Ishikawa (cell line): ENCODE results near the gene ABHD18.

Experiments used
- CEBPB ChIP-seq: IDR thresholded peaks from 2 replicates; pipeline ENCODE4 v1.6.1; 2012
- CREB1 ChIP-seq: IDR thresholded peaks from 2 replicates; pipeline ENCODE4 v1.6.1; 2012; ENCODE audit warnings: low read depth
- EGR1 ChIP-seq: IDR thresholded peaks from 2 replicates; pipeline ENCODE4 v1.6.1; 2012
- EP300 ChIP-seq: IDR thresholded peaks from 2 replicates; pipeline ENCODE4 v1.6.1; 2012; ENCODE audit warnings: borderline replicate concordance
- FOXM1 ChIP-seq: IDR thresholded peaks from 2 replicates; pipeline ENCODE4 v1.6.1; 2012; ENCODE audit warnings: low read depth, borderline replicate concordance
- MAX ChIP-seq: IDR thresholded peaks from 2 replicates; pipeline ENCODE4 v1.6.1; 2012
- NFIC ChIP-seq: IDR thresholded peaks from 2 replicates; pipeline ENCODE4 v1.6.1; 2012
- RAD21 ChIP-seq: IDR thresholded peaks from 2 replicates; pipeline ENCODE4 v1.6.1; 2012; ENCODE audit warnings: low read depth
- TAF1 ChIP-seq: IDR thresholded peaks from 2 replicates; pipeline ENCODE4 v1.6.1; 2012; ENCODE audit warnings: low read depth, mild to moderate bottlenecking
- TCF12 ChIP-seq: IDR thresholded peaks from 2 replicates; pipeline ENCODE4 v1.6.1; 2012; ENCODE audit warnings: low read depth
- TEAD4 ChIP-seq: IDR thresholded peaks from 2 replicates; pipeline ENCODE4 v1.6.1; 2012
- YY1 ChIP-seq: IDR thresholded peaks from 2 replicates; pipeline ENCODE4 v1.6.1; 2012; ENCODE audit warnings: low read depth
- ZBTB7A ChIP-seq: IDR thresholded peaks from 2 replicates; pipeline ENCODE4 v1.6.1; 2012; ENCODE audit warnings: low read depth
- TF ChIP-seq, protein P1 (sequence below): IDR thresholded peaks from 2 replicates; pipeline ENCODE4 v1.6.1; 2012; ENCODE audit warnings: low read depth, mild to moderate bottlenecking
- TF ChIP-seq, protein P2 (sequence below): IDR thresholded peaks from 2 replicates; pipeline ENCODE4 v1.6.1; 2012

The ABHD18 gene

GRCh38 chr4:127965062-127965802, at the start of gene ABHD18, which contains the start of gene MFSD8:
TSS of gene ABHD18 (plus strand) at chr4:127965406. CDS start at chr4:127982956, 17,550 bp downstream.
TSS of gene MFSD8 (minus strand) at chr4:127965173. CDS start at chr4:127965133, 40 bp downstream.
- TF ChIP-seq EGR1, result peak; percentile 57; the same call in 1 of the 2 replicates
- TF ChIP-seq YY1, result peak; percentile 92
- TF ChIP-seq ZBTB7A, result no peak
- TF ChIP-seq CEBPB, result no peak
- peak; percentile 79; the same call in 1 of the 2 replicates for TF ChIP-seq MAX
- TF ChIP-seq CREB1, result no peak
- TF ChIP-seq TAF1, result peak; percentile 92
- TF ChIP-seq TEAD4, result no peak
- TF ChIP-seq RAD21, result no peak
- TF ChIP-seq EP300, result no peak
- TF ChIP-seq, protein P1, sequence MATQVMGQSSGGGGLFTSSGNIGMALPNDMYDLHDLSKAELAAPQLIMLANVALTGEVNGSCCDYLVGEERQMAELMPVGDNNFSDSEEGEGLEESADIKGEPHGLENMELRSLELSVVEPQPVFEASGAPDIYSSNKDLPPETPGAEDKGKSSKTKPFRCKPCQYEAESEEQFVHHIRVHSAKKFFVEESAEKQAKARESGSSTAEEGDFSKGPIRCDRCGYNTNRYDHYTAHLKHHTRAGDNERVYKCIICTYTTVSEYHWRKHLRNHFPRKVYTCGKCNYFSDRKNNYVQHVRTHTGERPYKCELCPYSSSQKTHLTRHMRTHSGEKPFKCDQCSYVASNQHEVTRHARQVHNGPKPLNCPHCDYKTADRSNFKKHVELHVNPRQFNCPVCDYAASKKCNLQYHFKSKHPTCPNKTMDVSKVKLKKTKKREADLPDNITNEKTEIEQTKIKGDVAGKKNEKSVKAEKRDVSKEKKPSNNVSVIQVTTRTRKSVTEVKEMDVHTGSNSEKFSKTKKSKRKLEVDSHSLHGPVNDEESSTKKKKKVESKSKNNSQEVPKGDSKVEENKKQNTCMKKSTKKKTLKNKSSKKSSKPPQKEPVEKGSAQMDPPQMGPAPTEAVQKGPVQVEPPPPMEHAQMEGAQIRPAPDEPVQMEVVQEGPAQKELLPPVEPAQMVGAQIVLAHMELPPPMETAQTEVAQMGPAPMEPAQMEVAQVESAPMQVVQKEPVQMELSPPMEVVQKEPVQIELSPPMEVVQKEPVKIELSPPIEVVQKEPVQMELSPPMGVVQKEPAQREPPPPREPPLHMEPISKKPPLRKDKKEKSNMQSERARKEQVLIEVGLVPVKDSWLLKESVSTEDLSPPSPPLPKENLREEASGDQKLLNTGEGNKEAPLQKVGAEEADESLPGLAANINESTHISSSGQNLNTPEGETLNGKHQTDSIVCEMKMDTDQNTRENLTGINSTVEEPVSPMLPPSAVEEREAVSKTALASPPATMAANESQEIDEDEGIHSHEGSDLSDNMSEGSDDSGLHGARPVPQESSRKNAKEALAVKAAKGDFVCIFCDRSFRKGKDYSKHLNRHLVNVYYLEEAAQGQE, result no peak
- TF ChIP-seq, protein P2, sequence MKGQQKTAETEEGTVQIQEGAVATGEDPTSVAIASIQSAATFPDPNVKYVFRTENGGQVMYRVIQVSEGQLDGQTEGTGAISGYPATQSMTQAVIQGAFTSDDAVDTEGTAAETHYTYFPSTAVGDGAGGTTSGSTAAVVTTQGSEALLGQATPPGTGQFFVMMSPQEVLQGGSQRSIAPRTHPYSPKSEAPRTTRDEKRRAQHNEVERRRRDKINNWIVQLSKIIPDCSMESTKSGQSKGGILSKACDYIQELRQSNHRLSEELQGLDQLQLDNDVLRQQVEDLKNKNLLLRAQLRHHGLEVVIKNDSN, result peak; percentile 61
- no peak for TF ChIP-seq NFIC
- TF ChIP-seq TCF12, result peak; percentile 31; the same call in 1 of the 2 replicates
- no peak for TF ChIP-seq FOXM1

DNA sequence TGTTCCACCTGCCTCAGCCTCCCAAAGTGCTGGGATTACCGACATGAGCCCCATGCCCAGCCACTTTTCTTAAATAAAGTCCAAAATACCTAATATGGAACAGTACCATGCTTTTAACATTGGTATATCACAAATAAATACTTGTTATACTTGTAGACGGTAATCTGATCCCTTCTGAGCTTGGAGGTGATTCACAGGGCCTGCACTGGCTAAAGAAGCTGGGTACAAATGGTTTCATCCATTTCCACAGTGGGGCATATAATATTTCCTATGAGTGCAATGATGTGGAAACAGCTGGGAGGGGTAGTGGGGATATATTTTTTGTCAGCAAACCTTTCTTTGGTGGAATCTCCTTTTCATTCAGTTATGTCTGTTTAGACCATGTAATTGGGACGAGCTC, 48.7 kb upstream of the ABHD18 start:
- TF ChIP-seq ZBTB7A, result no peak
- TF ChIP-seq FOXM1, result no peak
- TF ChIP-seq MAX, result no peak
- TF ChIP-seq EGR1, result no peak
- TF ChIP-seq EP300, result no peak
- no peak for TF ChIP-seq YY1
- TF ChIP-seq, protein P2, result no peak
- TF ChIP-seq, protein P1, result no peak
- TF ChIP-seq NFIC, result no peak
- TF ChIP-seq TCF12, result no peak
- no peak for TF ChIP-seq CREB1

DNA sequence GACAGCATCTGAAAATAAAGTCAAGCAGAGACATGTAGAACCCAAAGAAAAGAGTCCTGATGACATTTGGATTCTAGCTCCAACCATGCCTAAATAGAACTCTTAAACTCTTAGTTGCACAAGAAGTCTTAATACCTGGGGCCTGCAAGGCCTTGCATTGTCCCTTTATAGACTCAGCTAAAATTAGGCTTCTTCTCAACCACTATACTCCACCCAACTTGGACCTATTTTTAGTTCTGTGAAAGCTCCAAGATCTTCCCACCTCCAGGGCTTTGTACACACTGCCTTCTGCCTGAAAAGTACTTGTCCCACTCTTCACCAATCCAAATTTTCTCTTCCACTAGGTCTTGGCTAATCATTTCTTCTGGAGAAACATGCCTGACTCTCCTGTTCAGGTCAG, 48.1 kb upstream of the ABHD18 start:
- TF ChIP-seq, protein P1, result no peak
- TF ChIP-seq, protein P2, result no peak
- TF ChIP-seq TCF12 (no peak), FOXM1 (no peak), YY1 (no peak), RAD21 (no peak), EGR1 (no peak), EP300 (no peak), TAF1 (no peak), CREB1 (no peak), ZBTB7A (no peak), MAX (no peak)
